HG03175 (cell line): ENCODE results near the gene SLC25A39.
"Not testable (repeated sequence)": the region's sequence is repeated elsewhere in the genome, so short reads cannot be mapped to it uniquely, and the experiment has no call there.

Experiments used
- ATAC-seq: cut with Tn5 transposase; IDR thresholded peaks from one replicate; pipeline ENCODE4 v1.9.1; 2021; ENCODE audit warnings: mild to moderate bottlenecking, moderate library complexity; ENCODE audit not compliant: unreplicated experiment

The SLC25A39 gene

GRCh38 chr17:44354582-44355561 is 30.2 kb upstream of the SLC25A39 start:
- no peak for ATAC-seq

GRCh38 chr17:44353672-44354331 is 29.2 kb upstream of the SLC25A39 start:
- no peak for ATAC-seq

- no peak for ATAC-seq
These were observed 28.4 kb upstream of the SLC25A39 start for GRCh38 chr17:44352828-44353671.

- no peak for ATAC-seq
These were observed 27.6 kb upstream of the SLC25A39 start for GRCh38 chr17:44351961-44352827.

GRCh38 chr17:44351464-44351863 is 26.8 kb upstream of the SLC25A39 start:
- no peak for ATAC-seq

- ATAC-seq: no peak
These were observed 26.2 kb upstream of the SLC25A39 start for GRCh38 chr17:44350733-44351226.

GRCh38 chr17:44349553-44350070 is 25.0 kb upstream of the SLC25A39 start:
- ATAC-seq: no peak

GRCh38 chr17:44348988-44349364 is 24.4 kb upstream of the SLC25A39 start:
- ATAC-seq: no peak

GRCh38 chr17:44348234-44348987 is 23.8 kb upstream of the SLC25A39 start:
- ATAC-seq: peak; percentile 37

- ATAC-seq: not testable (repeated sequence)
These were observed 22.8 kb upstream of the SLC25A39 start for GRCh38 chr17:44347206-44348055.

GRCh38 chr17:44346064-44346844 is 21.6 kb upstream of the SLC25A39 start:
- no peak for ATAC-seq

GRCh38 chr17:44345454-44346026 is 20.9 kb upstream of the SLC25A39 start:
- ATAC-seq: no peak

- peak; percentile 61 for ATAC-seq
These were observed 20.4 kb upstream of the SLC25A39 start, which contains the start of gene GRN for GRCh38 chr17:44344939-44345453. Gene GRN (plus strand): TSS chr17:44345302. CDS start chr17:44349165, 3,863 bp downstream.

- no peak for ATAC-seq
These were observed 19.0 kb upstream of the SLC25A39 start for GRCh38 chr17:44343510-44344209.

GRCh38 chr17:44340553-44340952 is 15.9 kb upstream of the SLC25A39 start:
- ATAC-seq: not testable (repeated sequence)

- ATAC-seq: no peak
These were observed 14.1 kb upstream of the SLC25A39 start for GRCh38 chr17:44338702-44339101.
